ENCODE data around the gene CAMTA1.

DNA sequence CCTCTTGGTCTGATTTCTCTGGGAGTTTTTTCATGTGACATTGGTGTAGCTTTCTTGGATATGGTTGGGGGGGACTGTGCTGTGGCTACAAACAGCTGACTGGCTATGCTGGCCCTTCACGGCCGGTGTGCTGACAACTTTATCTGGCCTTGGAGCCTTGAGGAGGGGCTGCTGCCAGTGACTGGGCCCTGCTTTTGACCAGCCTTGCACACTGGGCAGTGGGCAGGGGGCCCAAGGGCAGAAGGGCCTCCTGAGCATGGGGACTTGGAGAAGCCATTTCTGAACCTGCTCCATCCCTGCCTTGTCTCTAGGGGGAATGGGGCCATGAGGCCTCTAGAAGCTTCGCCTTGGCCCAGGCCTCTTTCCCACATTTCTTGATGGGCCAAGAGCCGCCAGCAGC is 139.6 kb downstream of the CAMTA1 start:
- TF ChIP-seq, protein P1, sequence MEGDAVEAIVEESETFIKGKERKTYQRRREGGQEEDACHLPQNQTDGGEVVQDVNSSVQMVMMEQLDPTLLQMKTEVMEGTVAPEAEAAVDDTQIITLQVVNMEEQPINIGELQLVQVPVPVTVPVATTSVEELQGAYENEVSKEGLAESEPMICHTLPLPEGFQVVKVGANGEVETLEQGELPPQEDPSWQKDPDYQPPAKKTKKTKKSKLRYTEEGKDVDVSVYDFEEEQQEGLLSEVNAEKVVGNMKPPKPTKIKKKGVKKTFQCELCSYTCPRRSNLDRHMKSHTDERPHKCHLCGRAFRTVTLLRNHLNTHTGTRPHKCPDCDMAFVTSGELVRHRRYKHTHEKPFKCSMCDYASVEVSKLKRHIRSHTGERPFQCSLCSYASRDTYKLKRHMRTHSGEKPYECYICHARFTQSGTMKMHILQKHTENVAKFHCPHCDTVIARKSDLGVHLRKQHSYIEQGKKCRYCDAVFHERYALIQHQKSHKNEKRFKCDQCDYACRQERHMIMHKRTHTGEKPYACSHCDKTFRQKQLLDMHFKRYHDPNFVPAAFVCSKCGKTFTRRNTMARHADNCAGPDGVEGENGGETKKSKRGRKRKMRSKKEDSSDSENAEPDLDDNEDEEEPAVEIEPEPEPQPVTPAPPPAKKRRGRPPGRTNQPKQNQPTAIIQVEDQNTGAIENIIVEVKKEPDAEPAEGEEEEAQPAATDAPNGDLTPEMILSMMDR (conservative IDR thresholded peaks at IDR 0.05; ENCODE audit: low read length): no peak
- no peak for TF ChIP-seq EZH2phosphoT487 (IDR thresholded peaks at IDR 0.05; ENCODE audit: borderline replicate concordance, low read depth, low read length)
